H1 (cell line): Measurements from ENCODE around the gene RMND1. TPM values are rescaled to one million over a fixed set of nuclear protein-coding genes. Genes with fewer than 3 reads are reported as not detected.
"Not testable (repeated sequence)": the region's sequence is repeated elsewhere in the genome, so short reads cannot be mapped to it uniquely, and the experiment has no call there.

Source experiments
- CTCF ChIA-PET: fragments of 300-600 bp; sonication (Branson Sonifier 250); formaldehyde crosslinking; loops from one replicate; lab custom pipeline; 2021; ENCODE audit not compliant: partially characterized antibody; lab: Charles Lee
- POLR2A ChIA-PET: fragments of 300-600 bp; sonication (Branson Sonifier 250); formaldehyde crosslinking; loops from one replicate; lab custom pipeline; 2021; ENCODE audit warnings: inconsistent platforms; ENCODE audit not compliant: partially characterized antibody; lab: Charles Lee
- DNase-seq, 2 experiments: peaks; one replicate each; pipeline versions ENCODE4 v3.0.0 to v3.0.0-alpha.2; 2010 to 2022; ENCODE audit warnings: low spot score in 2 of 2, low read depth in 1 of 2, mixed read lengths in 1 of 2
- FAIRE-seq: peaks from 2 replicates; lab custom pipeline; 2011; peaks lifted over from hg19 to GRCh38; lab: Jason Lieb, UNC
- H2AFZ ChIP-seq: 2 replicates; pipeline ENCODE4 v1.8.1; 2012; ENCODE audit warnings: low read length, inconsistent platforms
- H2AK5ac ChIP-seq: 2 replicates; pipeline ENCODE4 v1.6.1; 2013; ENCODE audit warnings: low read depth, low read length
- H2BK120ac ChIP-seq: replicated peaks from 2 replicates; pipeline ENCODE3; 2013; ENCODE audit warnings: low read depth, low read length, inconsistent platforms
- H2BK12ac ChIP-seq: 2 replicates; pipeline ENCODE4 v1.6.1; 2013; ENCODE audit warnings: low read depth, low read length
- H2BK15ac ChIP-seq: 2 replicates; pipeline ENCODE4 v1.6.1; 2013; ENCODE audit warnings: low read length
- H2BK20ac ChIP-seq: 2 replicates; pipeline ENCODE4 v1.6.1; 2013; ENCODE audit warnings: low read length
- H2BK5ac ChIP-seq: 2 replicates; pipeline ENCODE4 v1.6.1; 2013; ENCODE audit warnings: low read depth, low read length
- H3K14ac ChIP-seq: 2 replicates; pipeline ENCODE4 v1.6.1; 2013; ENCODE audit warnings: inconsistent platforms; ENCODE audit not compliant: insufficient read length
- H3K18ac ChIP-seq: 2 replicates; pipeline ENCODE4 v1.6.1; 2013; ENCODE audit warnings: low read length; ENCODE audit errors: extremely low read depth
- H3K23ac ChIP-seq: 2 replicates; pipeline ENCODE4 v1.6.1; 2013; ENCODE audit warnings: inconsistent platforms; ENCODE audit not compliant: insufficient read length
- H3K23me2 ChIP-seq: 2 replicates; pipeline ENCODE4 v1.6.1; 2013; ENCODE audit warnings: low read depth, low read length
- H3K27ac ChIP-seq: 2 replicates; pipeline ENCODE4 v1.6.1; 2011; ENCODE audit warnings: low read depth, low read length, inconsistent platforms
- H3K27me3 ChIP-seq, 4 experiments: replicated peaks in 1 of 4; 1 replicate in 1 of 4; 2 replicates in 3 of 4; pipeline versions ENCODE4 v1.6.1 to v1.8.1; 2011 to 2013; ENCODE audit warnings: low read length in 3 of 4, mild to moderate bottlenecking in 3 of 4, inconsistent platforms in 2 of 4, mixed read lengths in 2 of 4, moderate library complexity in 1 of 4; ENCODE audit not compliant: control insufficient read depth in 3 of 4, insufficient read depth in 3 of 4; ENCODE audit errors: extremely low read depth in 1 of 4
- H3K36me3 ChIP-seq, 4 experiments: 2 replicates each; pipeline versions ENCODE4 v1.6.1 to v1.8.1; 2011 to 2013; ENCODE audit warnings: mild to moderate bottlenecking in 4 of 4, low read length in 3 of 4, moderate library complexity in 2 of 4, control low read depth in 1 of 4, inconsistent platforms in 1 of 4; ENCODE audit not compliant: insufficient read depth in 4 of 4, control insufficient read depth in 2 of 4
- H3K4ac ChIP-seq: replicated peaks from 2 replicates; pipeline ENCODE3; 2013; ENCODE audit warnings: low read length, low read depth, mixed read lengths, inconsistent platforms; ENCODE audit not compliant: insufficient read length
- H3K4me1 ChIP-seq, 4 experiments: replicated peaks in 1 of 4; 1 replicate in 1 of 4; 2 replicates in 3 of 4; pipeline versions ENCODE4 v1.6.1 to v1.8.1; 2011 to 2013; ENCODE audit warnings: low read length in 3 of 4, inconsistent platforms in 2 of 4, mixed read lengths in 1 of 4; ENCODE audit not compliant: insufficient read depth in 4 of 4, control insufficient read depth in 3 of 4
- H3K4me2 ChIP-seq, 2 experiments: 2 replicates each; pipeline versions ENCODE4 v1.6.1 to v1.8.1; 2011 to 2013; ENCODE audit warnings: low read depth in 2 of 2, low read length in 2 of 2, control low read depth in 1 of 2, inconsistent platforms in 1 of 2, mild to moderate bottlenecking in 1 of 2; ENCODE audit not compliant: insufficient read depth in 1 of 2
- H3K4me3 ChIP-seq, 4 experiments: fragments of 200-600, 300-600 bp in 1 of 4; sonication (generic), shearing (Covaris generic), sonication (Bioruptor Twin) in 1 of 4; 2 replicates each; pipeline versions ENCODE4 v1.5.1 to v1.8.1; 2011 to 2016; ENCODE audit warnings: low read length in 4 of 4, low read depth in 3 of 4, control low read depth in 2 of 4, inconsistent platforms in 2 of 4, mild to moderate bottlenecking in 2 of 4, mixed read lengths in 1 of 4, moderate library complexity in 1 of 4; ENCODE audit not compliant: insufficient read depth in 2 of 4; ENCODE audit errors: extremely low read depth in 1 of 4
- H3K56ac ChIP-seq: replicated peaks from 2 replicates; pipeline ENCODE3; 2013; ENCODE audit warnings: low read depth, mild to moderate bottlenecking, mixed read lengths, low read length, inconsistent platforms; ENCODE audit not compliant: insufficient read length
- H3K79me1 ChIP-seq: 2 replicates; pipeline ENCODE4 v1.6.1; 2013; ENCODE audit warnings: low read depth, low read length, control low read depth
- H3K79me2 ChIP-seq, 2 experiments: 2 replicates each; pipeline versions ENCODE4 v1.6.1 to v1.8.1; 2012 to 2013; ENCODE audit warnings: low read length in 2 of 2, mild to moderate bottlenecking in 2 of 2, inconsistent platforms in 1 of 2; ENCODE audit not compliant: insufficient read depth in 2 of 2, control insufficient read depth in 1 of 2
- H3K9ac ChIP-seq, 4 experiments: replicated peaks in 1 of 4; 1 replicate in 1 of 4; 2 replicates in 3 of 4; pipeline versions ENCODE4 v1.6.1 to v1.8.1; 2011 to 2013; ENCODE audit warnings: low read depth in 3 of 4, low read length in 3 of 4, control low read depth in 2 of 4, mild to moderate bottlenecking in 2 of 4, moderate library complexity in 2 of 4, inconsistent platforms in 1 of 4; ENCODE audit errors: extremely low read depth in 1 of 4
- H3K9me3 ChIP-seq, 2 experiments: 2 replicates each; pipeline versions ENCODE4 v1.6.1 to v1.8.1; 2012 to 2013; ENCODE audit warnings: mild to moderate bottlenecking in 2 of 2, moderate library complexity in 2 of 2, control low read depth in 1 of 2, inconsistent platforms in 1 of 2, low read depth in 1 of 2, low read length in 1 of 2, mixed read lengths in 1 of 2; ENCODE audit not compliant: insufficient read depth in 2 of 2
- H4K20me1 ChIP-seq, 2 experiments: replicated peaks in 1 of 2; 2 replicates each; pipeline versions ENCODE3 to v1.8.1; 2011 to 2013; ENCODE audit warnings: inconsistent platforms in 2 of 2, low read length in 2 of 2, mild to moderate bottlenecking in 1 of 2; ENCODE audit not compliant: insufficient read depth in 2 of 2, control insufficient read depth in 1 of 2
- H4K5ac ChIP-seq: 2 replicates; pipeline ENCODE4 v1.6.1; 2013; ENCODE audit warnings: low read length, low read depth, mixed read lengths, inconsistent platforms; ENCODE audit not compliant: insufficient read length
- H4K8ac ChIP-seq: 2 replicates; pipeline ENCODE4 v1.8.0; 2013; ENCODE audit warnings: mild to moderate bottlenecking, moderate library complexity, low read length, inconsistent platforms; ENCODE audit not compliant: insufficient read depth; ENCODE audit errors: extremely low read depth
- H4K91ac ChIP-seq: replicated peaks from 2 replicates; pipeline ENCODE3; 2013; ENCODE audit warnings: low read length, mixed read lengths, inconsistent platforms; ENCODE audit not compliant: insufficient read length
- RXRA ChIP-seq: IDR thresholded peaks from 2 replicates; pipeline ENCODE4 v1.6.1; 2011; ENCODE audit warnings: low read depth, mild to moderate bottlenecking, low read length, moderate library complexity; ENCODE audit not compliant: insufficient read depth
- SRF ChIP-seq: IDR thresholded peaks from 2 replicates; pipeline ENCODE4 v1.6.1; 2011; ENCODE audit warnings: mild to moderate bottlenecking, low read depth, low read length, moderate library complexity
- WGBS, 2 experiments: shearing (Covaris generic) in 1 of 2; methylation state at CpG; one replicate each; pipeline versions ENCODE4 v1.1.6 to v1.1.7; 2013 to 2015; ENCODE audit warnings: low lambda C conversion rate in 2 of 2, mixed read lengths in 2 of 2, inconsistent platforms in 1 of 2, low coverage in 1 of 2, missing lambda C conversion rate in 1 of 2; ENCODE audit not compliant: insufficient replicate concordance in 2 of 2, insufficient coverage in 1 of 2, insufficient read length in 1 of 2; ENCODE audit errors: extremely low coverage in 1 of 2, missing lambda C conversion rate in 1 of 2; 5-methylcytosine and 5-hydroxymethylcytosine counted together
- polyA plus RNA-seq, 7 experiments: library from polyadenylated mRNA; depleted of rRNA in 3 of 7; stranded (reverse) in 5 of 7; unstranded in 2 of 7; fragments of >200 nt in 5 of 7; fragments of 200-250 nt in 2 of 7; gene quantifications; 1 replicate in 5 of 7; 2 replicates in 1 of 7; 4 replicates in 1 of 7; pipeline versions ENCODE4 v1.2.1 to v1.2.3, GENCODE V29; 2011 to 2013; ENCODE audit warnings: missing spikeins in 2 of 7, mixed read lengths in 2 of 7
- total RNA-seq: library from RNA; stranded (reverse); fragmentation: NEBNext Ultra II Directional; extraction: Animal tissue kit (Norgen Biotek cat#: 25700); gene quantifications from 2 replicates; pipeline ENCODE4 v1.2.1, GENCODE V29; 2021

RMND1 gene
- total and polyA plus RNA-seq, 2 of the 8 experiments (the other 6 are each of a cell fraction or from before 2014, with no cell fraction given), result 7.3 to 21.9 TPM

GRCh38 chr6:151357758-151358436, 94.0 kb downstream of the RMND1 start (continued):
- TF ChIP-seq SRF (no peak), RXRA (no peak)

GRCh38 chr6:151356983-151357382, 94.9 kb downstream of the RMND1 start:
- H3K23ac ChIP-seq, H3K9ac ChIP-seq, H3K9me3 ChIP-seq, H4K91ac ChIP-seq, H3K23me2 ChIP-seq, H2BK120ac ChIP-seq, FAIRE-seq, POLR2A ChIA-PET, DNase-seq, H3K14ac ChIP-seq, H3K36me3 ChIP-seq, H4K20me1 ChIP-seq, H2AFZ ChIP-seq, H3K79me1 ChIP-seq, H2BK12ac ChIP-seq, H3K79me2 ChIP-seq, H4K8ac ChIP-seq, H3K4ac ChIP-seq, H2BK20ac ChIP-seq, H3K4me1 ChIP-seq, H3K18ac ChIP-seq, H2AK5ac ChIP-seq, H2BK15ac ChIP-seq, H2BK5ac ChIP-seq, H4K5ac ChIP-seq, H3K4me2 ChIP-seq, H3K27ac ChIP-seq, H3K27me3 ChIP-seq, H3K56ac ChIP-seq, H3K4me3 ChIP-seq: not testable (repeated sequence)
- CTCF ChIA-PET, result interaction anchor here (1.1 to 1.3 kb wide), 2 partner anchors 23 to 428 kb away, joined by 3 to 4 read pairs; no protein-coding TSS in a partner anchor
- 96% methylated on average over 6 of the region's 6 CpGs; no CpG with 5 or more reads in 1 of the 2 experiments for WGBS, 2 experiments
